Chondrocyte (in vitro differentiated cells): Measurements from ENCODE around the gene MICAL3. TPM values are rescaled to one million over a fixed set of nuclear protein-coding genes. Genes with fewer than 3 reads are reported as not detected.

Experiments
- DNase-seq: peaks from one replicate; pipeline ENCODE4 v3.0.0; 2021; ENCODE audit warnings: mixed read lengths, low spot score
- H3K27ac Mint-ChIP-seq: one replicate; pipeline ENCODE4 v1.8.0; 2021; ENCODE audit warnings: mild to moderate bottlenecking, moderate library complexity, mixed read lengths; ENCODE audit not compliant: unreplicated experiment
- H3K27me3 Mint-ChIP-seq: 2 replicates; pipeline ENCODE4 v1.8.0; 2021; ENCODE audit warnings: low read depth, mixed read lengths
- H3K36me3 Mint-ChIP-seq: 2 replicates; pipeline ENCODE4 v1.8.0; 2021; ENCODE audit warnings: low read depth, mixed read lengths
- H3K4me1 Mint-ChIP-seq: 2 replicates; pipeline ENCODE4 v1.8.0; 2021; ENCODE audit warnings: low read depth, mild to moderate bottlenecking, mixed read lengths
- H3K4me3 Mint-ChIP-seq: one replicate; pipeline ENCODE4 v1.8.0; 2021; ENCODE audit warnings: mild to moderate bottlenecking, moderate library complexity, mixed read lengths; ENCODE audit not compliant: unreplicated experiment
- H3K9me3 Mint-ChIP-seq: 2 replicates; pipeline ENCODE4 v1.8.0; 2021; ENCODE audit warnings: low read depth, mixed read lengths
- CTCF ChIP-seq: fragments of 200-600 bp; sonication (generic); IDR thresholded peaks from 2 replicates; pipeline ENCODE4 v1.5.0; 2021; ENCODE audit warnings: antibody characterized with exemption, mild to moderate bottlenecking, moderate library complexity
- total RNA-seq: library from RNA; stranded (reverse); gene quantifications from 3 replicates; pipeline ENCODE4 v1.2.1, GENCODE V29; 2021

The MICAL3 gene
- total RNA-seq, 1 donor from 2014 or later: 68.2 TPM

GRCh38 chr22:17949642-17950473 is 74.5 kb downstream of the MICAL3 start:
- peaks cover 1% of the 10 kb centered on the region for H3K36me3 Mint-ChIP-seq
- no peak for DNase-seq
- TF ChIP-seq CTCF: no peak
- peaks cover 54% of the 10 kb centered on the region for H3K4me1 Mint-ChIP-seq
- H3K4me3 Mint-ChIP-seq: no peak overlapping the region
- no peaks in the 10 kb centered on the region for H3K9me3 Mint-ChIP-seq
- H3K27me3 Mint-ChIP-seq: no peaks in the 10 kb centered on the region
- peak overlapping the region; percentile 2 for H3K27ac Mint-ChIP-seq

GRCh38 chr22:17948101-17948500 is 76.3 kb downstream of the MICAL3 start:
- peaks cover 1% of the 10 kb centered on the region for H3K36me3 Mint-ChIP-seq
- H3K4me1 Mint-ChIP-seq: peaks cover 61% of the 10 kb centered on the region
- H3K27me3 Mint-ChIP-seq: no peaks in the 10 kb centered on the region
- DNase-seq: no peak
- no peak for TF ChIP-seq CTCF
- H3K27ac Mint-ChIP-seq: no peak overlapping the region
- no peaks in the 10 kb centered on the region for H3K9me3 Mint-ChIP-seq
- H3K4me3 Mint-ChIP-seq: no peak overlapping the region

- Mint-ChIP-seq H3K27me3 (no peaks in the 10 kb centered on the region), H3K4me3 (no peak overlapping the region), H3K36me3 (peaks cover 4% of the 10 kb centered on the region), H3K4me1 (peaks cover 67% of the 10 kb centered on the region), H3K27ac (no peak overlapping the region), H3K9me3 (no peaks in the 10 kb centered on the region)
- no peak for DNase-seq
- no peak for TF ChIP-seq CTCF
Observed at GRCh38 chr22:17946662-17947367, 77.5 kb downstream of the MICAL3 start.

GRCh38 chr22:17945888-17946648 is 78.3 kb downstream of the MICAL3 start:
- no peaks in the 10 kb centered on the region for H3K9me3 Mint-ChIP-seq
- H3K27me3 Mint-ChIP-seq: no peaks in the 10 kb centered on the region
- no peak for TF ChIP-seq CTCF
- DNase-seq: no peak
- H3K4me1 Mint-ChIP-seq: peaks cover 63% of the 10 kb centered on the region
- no peak overlapping the region for H3K27ac Mint-ChIP-seq
- H3K4me3 Mint-ChIP-seq: no peak overlapping the region
- peaks cover 4% of the 10 kb centered on the region for H3K36me3 Mint-ChIP-seq
